ENCODE results near the gene USP17L17. TPM values are rescaled to one million over a fixed set of nuclear protein-coding genes. Genes with fewer than 3 reads are reported as not detected.
A peak's percentile ranks its signal among the peaks of the same experiment; 100 is the strongest.
"Not testable (repeated sequence)": the region's sequence is repeated elsewhere in the genome, so short reads cannot be mapped to it uniquely, and the experiment has no call there.

Gene USP17L17
- total RNA-seq, 1 donor from 2014 or later = not detected

DNA sequence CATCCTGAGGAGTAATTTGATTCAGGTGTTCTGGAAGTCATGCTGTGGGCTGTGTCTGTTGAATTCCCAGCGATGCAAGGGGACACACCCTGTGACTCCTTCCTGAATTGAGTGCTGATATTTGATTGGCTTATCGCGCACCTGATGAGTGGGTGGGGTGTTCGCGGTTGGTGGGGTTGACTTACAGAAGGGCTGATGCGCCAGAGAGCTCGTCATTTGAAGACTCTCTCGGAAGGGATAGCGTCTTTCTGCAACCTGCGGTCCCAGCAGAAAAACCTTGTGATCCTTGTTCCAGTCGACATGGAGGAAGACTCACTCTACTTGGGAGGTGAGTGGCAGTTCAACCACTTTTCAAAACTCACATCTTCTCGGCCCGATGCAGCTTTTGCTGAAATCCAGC lies 18.9 kb downstream of the USP17L17 start, which contains the start of gene USP17L21:
Gene USP17L21 (plus strand): TSS at position 301 of the 400 bp plus-strand sequence. CDS start 0 bp downstream, at position 301.
- not testable (repeated sequence) for H3K4me3 Mint-ChIP-seq (ENCODE audit: low read depth); DNase-seq (ENCODE audit: low spot score, unreplicated experiment); H3K27ac Mint-ChIP-seq; H3K9me3 Mint-ChIP-seq (ENCODE audit: low read depth); H3K4me1 Mint-ChIP-seq (ENCODE audit: low read depth); H3K36me3 Mint-ChIP-seq (ENCODE audit: insufficient read depth); H3K27me3 Mint-ChIP-seq

DNA sequence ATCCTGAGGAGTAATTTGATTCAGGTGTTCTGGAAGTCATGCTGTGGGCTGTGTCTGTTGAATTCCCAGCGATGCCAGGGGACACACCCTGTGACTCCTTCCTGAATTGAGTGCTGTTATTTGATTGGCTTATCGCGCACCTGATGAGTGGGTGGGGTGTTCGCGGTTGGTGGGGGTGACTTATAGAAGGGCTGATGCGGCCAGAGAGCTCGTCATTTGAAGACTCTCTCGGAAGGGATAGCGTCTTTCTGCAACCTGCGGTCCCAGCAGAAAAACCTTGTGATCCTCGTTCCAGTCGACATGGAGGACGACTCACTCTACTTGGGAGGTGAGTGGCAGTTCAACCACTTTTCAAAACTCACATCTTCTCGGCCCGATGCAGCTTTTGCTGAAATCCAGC lies 23.6 kb downstream of the USP17L17 start, which contains the start of gene USP17L22:
Gene USP17L22 (plus strand): TSS at position 301 of the 400 bp plus-strand sequence. CDS start 0 bp downstream, at position 301.
- H3K9me3 Mint-ChIP-seq (ENCODE audit: low read depth); H3K27me3 Mint-ChIP-seq; DNase-seq (ENCODE audit: low spot score, unreplicated experiment); H3K27ac Mint-ChIP-seq; H3K4me1 Mint-ChIP-seq (ENCODE audit: low read depth); H3K36me3 Mint-ChIP-seq (ENCODE audit: insufficient read depth); H3K4me3 Mint-ChIP-seq (ENCODE audit: low read depth): not testable (repeated sequence)

DNA sequence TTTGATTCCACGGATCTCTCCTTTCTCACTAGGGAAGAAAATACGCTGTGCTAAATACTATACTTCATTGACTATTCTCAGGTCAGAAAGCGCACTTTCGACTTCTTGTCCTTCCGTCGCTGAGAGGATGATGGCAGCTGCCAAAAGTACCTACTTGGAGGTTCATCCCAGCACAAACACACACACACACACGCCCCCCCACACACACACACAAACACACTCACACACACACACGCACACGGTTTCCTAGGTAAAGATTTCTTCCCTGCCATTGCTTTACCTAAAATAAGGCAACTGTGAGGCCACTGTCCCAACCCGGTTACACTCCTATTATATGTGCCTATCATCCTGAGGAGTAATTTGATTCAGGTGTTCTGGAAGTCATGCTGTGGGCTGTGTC lies 28.0 kb downstream of the USP17L17 start:
- not testable (repeated sequence) for H3K27ac Mint-ChIP-seq; H3K9me3 Mint-ChIP-seq (ENCODE audit: low read depth); H3K4me3 Mint-ChIP-seq (ENCODE audit: low read depth); H3K4me1 Mint-ChIP-seq (ENCODE audit: low read depth); H3K27me3 Mint-ChIP-seq; H3K36me3 Mint-ChIP-seq (ENCODE audit: insufficient read depth)
- DNase-seq (ENCODE audit: low spot score, unreplicated experiment) = peak; percentile 22

Other genes with a start within 250 kb of the USP17L17 start
- not detected in 2 replicates for gene FAM90A26, start 73.5 kb upstream of the USP17L17 start, total RNA-seq
- not detected in 2 replicates for gene USP17L10, start 33.2 kb upstream of the USP17L17 start, total RNA-seq
- not detected in 2 replicates for gene USP17L11, start 28.5 kb upstream of the USP17L17 start, total RNA-seq
- not detected in 2 replicates for gene USP17L12, start 23.7 kb upstream of the USP17L17 start, total RNA-seq
- gene USP17L13, start 19.0 kb upstream of the USP17L17 start, total RNA-seq = not detected in 2 replicates
- not detected in 2 replicates for gene USP17L15, start 9.5 kb upstream of the USP17L17 start, total RNA-seq
- not detected in 2 replicates for gene USP17L18, start 4.8 kb downstream of the USP17L17 start, total RNA-seq
- gene USP17L19, start 9.5 kb downstream of the USP17L17 start, total RNA-seq = not detected in 2 replicates
- not detected in 2 replicates for gene USP17L20, start 14.2 kb downstream of the USP17L17 start, total RNA-seq
- gene USP17L21, start 19.0 kb downstream of the USP17L17 start, total RNA-seq = not detected in 2 replicates
- not detected in 2 replicates for gene USP17L22, start 23.7 kb downstream of the USP17L17 start, total RNA-seq
- gene USP17L24, start 81.3 kb downstream of the USP17L17 start, total RNA-seq = not detected in 2 replicates
- not detected in 2 replicates for gene USP17L25, start 86.0 kb downstream of the USP17L17 start, total RNA-seq
- gene USP17L26, start 90.8 kb downstream of the USP17L17 start, total RNA-seq = not detected in 2 replicates
- not detected in 2 replicates for gene USP17L5, start 95.5 kb downstream of the USP17L17 start, total RNA-seq
- gene USP17L27, start 100.3 kb downstream of the USP17L17 start, total RNA-seq = not detected in 2 replicates
- gene USP17L28, start 105.0 kb downstream of the USP17L17 start, total RNA-seq = not detected in 2 replicates
- not detected in 2 replicates for gene USP17L29, start 109.8 kb downstream of the USP17L17 start, total RNA-seq
- not detected in 2 replicates for gene USP17L30, start 119.2 kb downstream of the USP17L17 start, total RNA-seq
- gene DEFB131A, start 200.5 kb downstream of the USP17L17 start, total RNA-seq = not detected in 2 replicates